ENCODE results near the gene SEMA4F.

Gene SEMA4F

GRCh38 chr2:74653985-74654882 is at the start of gene SEMA4F:
Gene SEMA4F, plus strand, starts transcription at chr2:74654247. Its CDS starts 130 bp downstream, at chr2:74654377.
- peak within 1 kb of the TSS; percentile 64 for H3K4me3 ChIP-seq (ENCODE audit: low read depth, low read length)
- TF ChIP-seq CTCF (IDR thresholded peaks at IDR 0.05; ENCODE audit: low read depth, low read length) (no peak), POLR2A (IDR thresholded peaks at IDR 0.05; ENCODE audit: extremely low read depth, insufficient read length) (peak; percentile 39), MYC (IDR thresholded peaks at IDR 0.05; ENCODE audit: low read depth, low read length) (no peak)
- TF ChIP-seq, protein P1, sequence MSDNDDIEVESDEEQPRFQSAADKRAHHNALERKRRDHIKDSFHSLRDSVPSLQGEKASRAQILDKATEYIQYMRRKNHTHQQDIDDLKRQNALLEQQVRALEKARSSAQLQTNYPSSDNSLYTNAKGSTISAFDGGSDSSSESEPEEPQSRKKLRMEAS (IDR thresholded peaks at IDR 0.05; ENCODE audit: low read depth, low read length): no peak
- peak; percentile 94 for DNase-seq (ENCODE audit: low read depth)

DNA sequence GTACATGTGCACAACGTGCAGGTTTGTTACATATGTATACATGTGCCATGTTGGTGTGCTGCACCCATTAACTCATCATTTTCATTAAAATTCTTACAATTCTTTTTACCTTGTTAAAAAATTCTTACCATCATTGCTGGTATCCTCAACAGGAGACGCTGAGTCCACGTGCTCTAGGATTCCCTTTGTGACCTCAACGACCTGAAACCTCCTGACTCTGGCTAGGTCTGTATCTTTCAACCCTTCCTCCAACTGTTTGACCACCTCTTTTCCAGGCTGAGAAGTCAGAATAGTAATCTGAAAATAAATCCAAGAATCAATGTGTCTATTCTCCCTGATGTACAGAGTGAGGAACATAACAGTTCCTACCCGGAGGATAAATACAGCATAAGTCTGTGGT is 47.1 kb upstream of the SEMA4F start:
- TF ChIP-seq, protein P1 (IDR thresholded peaks at IDR 0.05; ENCODE audit: low read depth, low read length): no peak
- no peak for TF ChIP-seq CTCF (IDR thresholded peaks at IDR 0.05; ENCODE audit: low read depth, low read length)
- no peak for TF ChIP-seq POLR2A (IDR thresholded peaks at IDR 0.05; ENCODE audit: extremely low read depth, insufficient read length)
- no peak for TF ChIP-seq MYC (IDR thresholded peaks at IDR 0.05; ENCODE audit: low read depth, low read length)
- H3K4me3 ChIP-seq (ENCODE audit: low read depth, low read length): no peak overlapping the region
- DNase-seq (ENCODE audit: low read depth): no peak

GRCh38 chr2:74617122-74617521 is 36.9 kb upstream of the SEMA4F start:
- TF ChIP-seq POLR2A (IDR thresholded peaks at IDR 0.05; ENCODE audit: extremely low read depth, insufficient read length) (no peak), CTCF (IDR thresholded peaks at IDR 0.05; ENCODE audit: low read depth, low read length) (no peak), MYC (IDR thresholded peaks at IDR 0.05; ENCODE audit: low read depth, low read length) (no peak)
- TF ChIP-seq, protein P1 (IDR thresholded peaks at IDR 0.05; ENCODE audit: low read depth, low read length): no peak
- no peak overlapping the region for H3K4me3 ChIP-seq (ENCODE audit: low read depth, low read length)
- no peak for DNase-seq (ENCODE audit: low read depth)

DNA sequence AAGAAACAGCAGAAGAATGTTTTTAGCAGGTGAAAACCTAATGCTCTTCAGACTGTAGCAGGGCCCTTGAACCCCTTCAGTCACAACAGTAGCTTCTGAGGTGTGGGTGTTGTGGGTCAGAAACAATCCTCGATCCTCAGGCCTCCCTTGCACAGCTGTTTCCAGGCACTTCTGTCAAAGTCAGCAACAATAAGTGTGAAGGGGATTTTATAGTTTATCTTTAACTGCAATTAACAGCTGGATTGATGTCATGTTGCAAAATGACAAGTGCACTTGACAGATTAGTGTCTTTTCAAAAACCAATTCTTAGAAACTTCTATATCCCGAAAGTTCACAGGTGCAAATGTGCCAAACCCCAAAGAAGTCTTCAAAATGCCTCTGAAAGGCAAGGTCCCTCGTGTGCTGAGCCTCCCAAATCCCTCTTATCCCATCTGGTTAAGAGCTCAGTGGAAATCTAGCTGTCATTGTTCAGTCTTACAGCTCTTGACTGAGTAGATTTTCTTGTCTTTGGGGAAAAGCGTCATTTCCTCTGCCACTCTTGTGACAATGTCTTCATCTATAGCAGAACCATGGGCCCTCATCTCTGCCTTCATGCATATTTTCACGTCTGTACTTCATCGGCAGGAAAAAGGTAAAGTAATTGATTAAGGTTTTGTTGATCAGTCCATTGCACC is 35.5 kb upstream of the SEMA4F start:
- H3K4me3 ChIP-seq (ENCODE audit: low read depth, low read length): no peak overlapping the region
- TF ChIP-seq CTCF (IDR thresholded peaks at IDR 0.05; ENCODE audit: low read depth, low read length) (no peak), MYC (IDR thresholded peaks at IDR 0.05; ENCODE audit: low read depth, low read length) (no peak), POLR2A (IDR thresholded peaks at IDR 0.05; ENCODE audit: extremely low read depth, insufficient read length) (no peak)
- TF ChIP-seq, protein P1 (IDR thresholded peaks at IDR 0.05; ENCODE audit: low read depth, low read length): no peak
- no peak for DNase-seq (ENCODE audit: low read depth)

DNA sequence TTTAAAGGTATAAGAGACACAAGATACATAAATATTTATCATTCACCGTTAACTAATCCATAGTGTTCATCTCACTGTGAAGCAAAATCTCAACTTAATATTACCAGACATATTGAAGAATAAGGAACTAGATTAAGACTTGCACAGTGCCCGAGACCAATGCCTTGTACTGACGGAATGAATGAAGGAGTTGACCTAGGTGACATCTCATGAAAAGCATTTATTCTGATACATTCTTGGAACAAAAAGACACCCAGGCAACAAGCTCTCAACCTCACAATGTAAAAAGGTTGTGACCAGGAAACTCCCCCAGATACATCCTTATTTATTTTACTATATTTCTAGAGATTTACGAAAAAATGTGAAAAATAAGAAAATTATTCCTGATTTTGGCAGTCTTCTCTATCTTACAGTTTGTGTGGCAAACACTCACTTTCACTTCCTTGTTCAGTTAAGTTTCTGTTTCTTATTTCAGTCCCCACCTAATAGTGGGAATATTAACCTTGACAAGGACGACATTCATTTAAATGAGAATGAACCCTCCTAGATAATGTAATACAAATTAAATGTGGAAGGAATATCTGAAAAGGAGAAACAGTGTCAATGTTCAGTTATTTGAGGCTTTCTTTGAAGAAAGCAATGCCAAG is 34.3 kb upstream of the SEMA4F start:
- TF ChIP-seq MYC (IDR thresholded peaks at IDR 0.05; ENCODE audit: low read depth, low read length): no peak
- no peak for TF ChIP-seq POLR2A (IDR thresholded peaks at IDR 0.05; ENCODE audit: extremely low read depth, insufficient read length)
- TF ChIP-seq, protein P1 (IDR thresholded peaks at IDR 0.05; ENCODE audit: low read depth, low read length): no peak
- no peak for TF ChIP-seq CTCF (IDR thresholded peaks at IDR 0.05; ENCODE audit: low read depth, low read length)
- DNase-seq (ENCODE audit: low read depth): no peak

More for the DNA sequence above, 34.3 kb upstream of the SEMA4F start:
- H3K4me3 ChIP-seq (ENCODE audit: low read depth, low read length): no peak overlapping the region
